Activated effector memory CD4-positive, alpha-beta T cell treated with anti-CD3 and anti-CD28 coated beads, Interleukin-2, amount 50 U/mL, for 16 hours (primary cell): ENCODE results near the gene C1QTNF9B.
"Not testable (repeated sequence)": the region's sequence is repeated elsewhere in the genome, so short reads cannot be mapped to it uniquely, and the experiment has no call there.

Source experiments
- DNase-seq: peaks from one replicate; pipeline ENCODE4 v3.0.0-alpha.2; 2020

C1QTNF9B gene

GRCh38 chr13:23889615-23890607 lies 7.4 kb downstream of the C1QTNF9B start:
- DNase-seq = no peak

- peak; percentile 96 for DNase-seq
Measured at GRCh38 chr13:23888658-23889614, 8.4 kb downstream of the C1QTNF9B start, which contains the start of gene MIPEP. MIPEP (minus strand) TSS chr13:23889400; CDS start chr13:23889320, 80 bp downstream.

GRCh38 chr13:23884361-23884760 lies 12.9 kb downstream of the C1QTNF9B start:
- not testable (repeated sequence) for DNase-seq

- no peak for DNase-seq
Measured at GRCh38 chr13:23883255-23883654, 14.0 kb downstream of the C1QTNF9B start.

- not testable (repeated sequence) for DNase-seq
Measured at GRCh38 chr13:23881402-23881800, 15.9 kb downstream of the C1QTNF9B start.

- DNase-seq = not testable (repeated sequence)
Measured at GRCh38 chr13:23880493-23881401, 16.6 kb downstream of the C1QTNF9B start.

- DNase-seq = no peak
Measured at GRCh38 chr13:23877286-23877685, 20.0 kb downstream of the C1QTNF9B start.

GRCh38 chr13:23876265-23876664 lies 21.0 kb downstream of the C1QTNF9B start:
- no peak for DNase-seq

- DNase-seq = no peak
Measured at GRCh38 chr13:23871616-23872220, 25.6 kb downstream of the C1QTNF9B start.

- DNase-seq = no peak
Measured at GRCh38 chr13:23870356-23871140, 26.8 kb downstream of the C1QTNF9B start.

GRCh38 chr13:23868521-23868920 lies 28.8 kb downstream of the C1QTNF9B start:
- no peak for DNase-seq

- no peak for DNase-seq
Measured at GRCh38 chr13:23867027-23867491, 30.2 kb downstream of the C1QTNF9B start.

- no peak for DNase-seq
Measured at GRCh38 chr13:23866420-23867026, 30.8 kb downstream of the C1QTNF9B start.

GRCh38 chr13:23865906-23866305 lies 31.4 kb downstream of the C1QTNF9B start:
- DNase-seq = no peak

GRCh38 chr13:23865026-23865425 lies 32.3 kb downstream of the C1QTNF9B start:
- no peak for DNase-seq

GRCh38 chr13:23861310-23861709 lies 36.0 kb downstream of the C1QTNF9B start:
- DNase-seq = no peak

- DNase-seq = no peak
Measured at GRCh38 chr13:23859904-23860303, 37.4 kb downstream of the C1QTNF9B start.

GRCh38 chr13:23859455-23859854 lies 37.8 kb downstream of the C1QTNF9B start:
- no peak for DNase-seq

- no peak for DNase-seq
Measured at GRCh38 chr13:23858546-23858945, 38.8 kb downstream of the C1QTNF9B start.
